GM12891 (cell line): Measurements from ENCODE around the gene CDH7.

ENCODE experiments used
- DNase-seq: peaks from one replicate; pipeline ENCODE4 v3.0.0; 2011; ENCODE audit warnings: low spot score; ENCODE audit not compliant: insufficient read length
- FAIRE-seq: peaks from 2 replicates; lab custom pipeline; 2011; peaks lifted over from hg19 to GRCh38; lab: Jason Lieb, UNC
- PAX5 ChIP-seq: IDR thresholded peaks from 2 replicates; pipeline ENCODE4 v1.6.1; 2011; ENCODE audit warnings: low read length, moderate library complexity, mild to moderate bottlenecking; ENCODE audit not compliant: insufficient read depth, severe bottlenecking
- POLR2A ChIP-seq: IDR thresholded peaks from 2 replicates; pipeline ENCODE4 v1.6.1; 2011; ENCODE audit warnings: low read depth, low read length, control low read depth
- POLR2AphosphoS5 ChIP-seq: IDR thresholded peaks from 2 replicates; pipeline ENCODE4 v1.6.1; 2011; ENCODE audit warnings: low read depth, low read length, control low read depth
- POU2F2 ChIP-seq: IDR thresholded peaks from 2 replicates; pipeline ENCODE4 v1.6.1; 2011; ENCODE audit warnings: low read depth, mild to moderate bottlenecking, control low read depth, low read length, moderate library complexity
- SPI1 ChIP-seq: IDR thresholded peaks from 2 replicates; pipeline ENCODE4 v1.6.1; 2011; ENCODE audit warnings: low read depth, low read length, control low read depth
- TAF1 ChIP-seq: IDR thresholded peaks from 2 replicates; pipeline ENCODE4 v1.6.1; 2011; ENCODE audit warnings: low read depth, low read length, control low read depth

The CDH7 gene

GRCh38 chr18:65808759-65809158 is 57.9 kb downstream of the CDH7 start:
- FAIRE-seq (no peak), DNase-seq (no peak)
- TF ChIP-seq POLR2AphosphoS5 = no peak
- no peak for TF ChIP-seq POLR2A
- no peak for TF ChIP-seq SPI1
- TF ChIP-seq TAF1 = no peak
- no peak for TF ChIP-seq POU2F2

GRCh38 chr18:65811307-65811706 is 60.5 kb downstream of the CDH7 start:
- no peak for TF ChIP-seq POLR2A
- TF ChIP-seq PAX5 = no peak
- TF ChIP-seq TAF1 = no peak
- no peak for TF ChIP-seq POLR2AphosphoS5
- TF ChIP-seq SPI1 = no peak
- no peak for TF ChIP-seq POU2F2
- DNase-seq = no peak
- no peak for FAIRE-seq

DNA sequence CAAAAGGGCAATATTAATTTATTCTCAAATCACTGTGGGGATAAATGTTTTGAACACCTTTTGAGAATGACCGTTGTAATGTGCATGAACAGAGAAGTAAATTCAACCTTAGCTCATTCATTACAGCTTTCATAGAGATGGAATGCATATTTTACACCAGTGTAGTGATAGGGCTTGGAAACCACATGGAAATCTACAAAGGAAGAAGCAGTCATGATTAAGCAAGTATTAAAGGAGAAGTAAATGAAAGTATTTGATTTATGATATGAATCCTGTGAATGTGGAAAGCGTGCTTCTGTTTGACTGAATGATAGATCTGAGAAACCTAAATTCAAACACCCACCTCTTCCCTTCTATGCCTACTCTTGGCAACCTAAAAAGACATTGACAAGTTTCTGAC is 64.7 kb downstream of the CDH7 start:
- FAIRE-seq = no peak
- no peak for TF ChIP-seq POLR2AphosphoS5
- TF ChIP-seq SPI1 = no peak
- no peak for TF ChIP-seq TAF1
- TF ChIP-seq PAX5 = no peak
- TF ChIP-seq POLR2A = no peak
- no peak for TF ChIP-seq POU2F2

GRCh38 chr18:65817178-65817577 is 66.4 kb downstream of the CDH7 start:
- FAIRE-seq (no peak), DNase-seq (no peak)
- no peak for TF ChIP-seq PAX5
- TF ChIP-seq SPI1 = no peak
- TF ChIP-seq POLR2AphosphoS5 = no peak
- TF ChIP-seq TAF1 = no peak
- TF ChIP-seq POU2F2 = no peak
- no peak for TF ChIP-seq POLR2A

More for the DNA sequence above, 64.7 kb downstream of the CDH7 start:
- no peak for DNase-seq

- FAIRE-seq (no peak), DNase-seq (no peak)
- no peak for TF ChIP-seq PAX5
- no peak for TF ChIP-seq POLR2A
- no peak for TF ChIP-seq SPI1
- no peak for TF ChIP-seq POLR2AphosphoS5
- no peak for TF ChIP-seq TAF1
- no peak for TF ChIP-seq POU2F2
These were observed 71.1 kb downstream of the CDH7 start for GRCh38 chr18:65821911-65822310.

GRCh38 chr18:65822826-65823225 is 72.0 kb downstream of the CDH7 start:
- TF ChIP-seq PAX5 (no peak), POU2F2 (no peak), SPI1 (no peak), TAF1 (no peak), POLR2AphosphoS5 (no peak), POLR2A (no peak)
- DNase-seq (no peak), FAIRE-seq (no peak)

- TF ChIP-seq TAF1 (no peak), POLR2AphosphoS5 (no peak), PAX5 (no peak), POLR2A (no peak), SPI1 (no peak), POU2F2 (no peak)
- FAIRE-seq = no peak
- no peak for DNase-seq
These were observed 76.6 kb downstream of the CDH7 start for GRCh38 chr18:65827444-65827843.

- FAIRE-seq = no peak
- TF ChIP-seq TAF1 = no peak
- no peak for TF ChIP-seq PAX5
- TF ChIP-seq SPI1 = no peak
- no peak for TF ChIP-seq POU2F2
- TF ChIP-seq POLR2AphosphoS5 = no peak
- no peak for TF ChIP-seq POLR2A
- no peak for DNase-seq
These were observed 85.1 kb downstream of the CDH7 start for GRCh38 chr18:65835881-65836280.

GRCh38 chr18:65846107-65846506 is 95.3 kb downstream of the CDH7 start:
- TF ChIP-seq TAF1 (no peak), SPI1 (peak; percentile 61)
- DNase-seq = no peak
- no peak for FAIRE-seq

DNA sequence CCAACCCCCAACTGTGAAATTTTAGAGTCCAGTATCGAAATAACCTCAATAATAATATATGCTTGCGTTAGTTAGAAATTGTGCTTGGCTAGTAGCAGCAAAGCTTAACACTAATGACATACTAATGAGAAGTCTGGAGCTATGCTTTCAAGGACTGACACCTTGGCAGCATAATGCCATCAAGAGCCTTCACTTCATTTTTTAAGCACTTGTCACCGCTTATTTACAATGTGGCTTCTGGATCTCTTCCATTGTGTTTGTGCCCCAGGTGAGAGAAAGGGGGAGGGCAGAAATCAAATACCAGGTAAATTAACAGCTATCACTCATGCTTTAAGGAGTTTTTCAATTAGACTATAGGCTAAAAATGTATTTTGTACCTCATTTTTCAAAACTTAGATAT is 101.5 kb downstream of the CDH7 start:
- TF ChIP-seq SPI1 (no peak), POLR2A (no peak)
- DNase-seq (no peak), FAIRE-seq (no peak)

GRCh38 chr18:65859075-65859474 is 108.3 kb downstream of the CDH7 start:
- no peak for DNase-seq
- FAIRE-seq = no peak
- TF ChIP-seq POU2F2 = no peak

GRCh38 chr18:65869527-65869926 is 118.7 kb downstream of the CDH7 start:
- TF ChIP-seq PAX5 = no peak
- TF ChIP-seq POLR2A = no peak
- TF ChIP-seq TAF1 = no peak
- DNase-seq (no peak), FAIRE-seq (no peak)

- DNase-seq = no peak
- TF ChIP-seq POLR2AphosphoS5 (no peak), TAF1 (no peak), POLR2A (no peak), POU2F2 (no peak), SPI1 (no peak), PAX5 (no peak)
- FAIRE-seq = no peak
These were observed 125.5 kb downstream of the CDH7 start for GRCh38 chr18:65876310-65876709.
